Astrocyte (in vitro differentiated cells and primary cell): ENCODE data around the gene CHCHD4. TPM values are rescaled to one million over a fixed set of nuclear protein-coding genes. Genes with fewer than 3 reads are reported as not detected.

Experiments used
- DNase-seq: peaks from one replicate; pipeline ENCODE4 v3.0.0-alpha.2; 2010; ENCODE audit warnings: low read depth
- FAIRE-seq: peaks from 2 replicates; lab custom pipeline; 2011; peaks lifted over from hg19 to GRCh38; lab: Jason Lieb, UNC
- H2AFZ ChIP-seq: 2 replicates; pipeline ENCODE4 v1.6.0; 2012; ENCODE audit warnings: low read depth, low read length, inconsistent platforms
- H3K27ac ChIP-seq: 2 replicates; pipeline ENCODE4 v1.5.1; 2011; ENCODE audit warnings: low read depth, low read length, inconsistent platforms
- H3K27me3 ChIP-seq: 2 replicates; pipeline ENCODE4 v1.6.0; 2011; ENCODE audit warnings: low read length, inconsistent platforms; ENCODE audit not compliant: insufficient read depth
- H3K36me3 ChIP-seq: 2 replicates; pipeline ENCODE4 v1.5.1; 2011; ENCODE audit warnings: low read length, inconsistent platforms; ENCODE audit not compliant: insufficient read depth
- H3K4me1 ChIP-seq: 2 replicates; pipeline ENCODE4 v1.5.1; 2011; ENCODE audit warnings: low read length, inconsistent platforms; ENCODE audit not compliant: insufficient read depth
- H3K4me2 ChIP-seq: 2 replicates; pipeline ENCODE4 v1.6.0; 2012; ENCODE audit warnings: low read length, inconsistent platforms
- H3K4me3 ChIP-seq: 2 replicates; pipeline ENCODE4 v1.5.1; 2011; ENCODE audit warnings: low read depth, mild to moderate bottlenecking, low read length, inconsistent platforms; ENCODE audit not compliant: insufficient read depth
- H3K79me2 ChIP-seq: 2 replicates; pipeline ENCODE4 v1.6.0; 2012; ENCODE audit warnings: mild to moderate bottlenecking, low read length, inconsistent platforms; ENCODE audit not compliant: insufficient read depth
- H3K9ac ChIP-seq: 2 replicates; pipeline ENCODE4 v1.6.0; 2012; ENCODE audit warnings: mild to moderate bottlenecking, low read length, inconsistent platforms
- H3K9me3 ChIP-seq: 2 replicates; pipeline ENCODE4 v1.5.1; 2012; ENCODE audit warnings: low read depth, mild to moderate bottlenecking, low read length, inconsistent platforms; ENCODE audit not compliant: insufficient read depth
- H4K20me1 ChIP-seq: 2 replicates; pipeline ENCODE4 v1.6.0; 2012; ENCODE audit warnings: low read length, inconsistent platforms; ENCODE audit not compliant: insufficient read depth
- H3K27ac Mint-ChIP-seq: one replicate; pipeline ENCODE4 v1.8.0; 2021; ENCODE audit warnings: mild to moderate bottlenecking, mixed read lengths; ENCODE audit not compliant: unreplicated experiment
- H3K27me3 Mint-ChIP-seq: one replicate; pipeline ENCODE4 v1.8.0; 2021; ENCODE audit warnings: low read depth, mixed read lengths; ENCODE audit not compliant: unreplicated experiment
- H3K36me3 Mint-ChIP-seq: one replicate; pipeline ENCODE4 v1.8.0; 2021; ENCODE audit warnings: low read depth, mixed read lengths; ENCODE audit not compliant: unreplicated experiment
- H3K4me1 Mint-ChIP-seq: one replicate; pipeline ENCODE4 v1.8.0; 2021; ENCODE audit warnings: low read depth, mixed read lengths; ENCODE audit not compliant: unreplicated experiment
- H3K4me3 Mint-ChIP-seq: one replicate; pipeline ENCODE4 v1.8.0; 2021; ENCODE audit warnings: mild to moderate bottlenecking, moderate library complexity, mixed read lengths; ENCODE audit not compliant: unreplicated experiment
- H3K9me3 Mint-ChIP-seq: one replicate; pipeline ENCODE4 v1.8.0; 2021; ENCODE audit warnings: mild to moderate bottlenecking, mixed read lengths; ENCODE audit not compliant: unreplicated experiment
- EZH2 ChIP-seq: IDR thresholded peaks from 2 replicates; pipeline ENCODE4 v1.6.1; 2012; ENCODE audit warnings: mild to moderate bottlenecking, low read length, inconsistent platforms; ENCODE audit not compliant: insufficient read depth
- total RNA-seq: library from RNA; stranded (reverse); gene quantifications from 2 replicates; pipeline ENCODE4 v1.2.1, GENCODE V29; 2021
- TF ChIP-seq, protein P1 (sequence below): IDR thresholded peaks from 2 replicates; pipeline ENCODE4 v1.5.1; 2011; ENCODE audit warnings: low read depth, mild to moderate bottlenecking, inconsistent platforms, low read length, moderate library complexity; ENCODE audit not compliant: insufficient read depth

The CHCHD4 gene
- total RNA-seq, 1 donor from 2014 or later, result 10.3 TPM

DNA sequence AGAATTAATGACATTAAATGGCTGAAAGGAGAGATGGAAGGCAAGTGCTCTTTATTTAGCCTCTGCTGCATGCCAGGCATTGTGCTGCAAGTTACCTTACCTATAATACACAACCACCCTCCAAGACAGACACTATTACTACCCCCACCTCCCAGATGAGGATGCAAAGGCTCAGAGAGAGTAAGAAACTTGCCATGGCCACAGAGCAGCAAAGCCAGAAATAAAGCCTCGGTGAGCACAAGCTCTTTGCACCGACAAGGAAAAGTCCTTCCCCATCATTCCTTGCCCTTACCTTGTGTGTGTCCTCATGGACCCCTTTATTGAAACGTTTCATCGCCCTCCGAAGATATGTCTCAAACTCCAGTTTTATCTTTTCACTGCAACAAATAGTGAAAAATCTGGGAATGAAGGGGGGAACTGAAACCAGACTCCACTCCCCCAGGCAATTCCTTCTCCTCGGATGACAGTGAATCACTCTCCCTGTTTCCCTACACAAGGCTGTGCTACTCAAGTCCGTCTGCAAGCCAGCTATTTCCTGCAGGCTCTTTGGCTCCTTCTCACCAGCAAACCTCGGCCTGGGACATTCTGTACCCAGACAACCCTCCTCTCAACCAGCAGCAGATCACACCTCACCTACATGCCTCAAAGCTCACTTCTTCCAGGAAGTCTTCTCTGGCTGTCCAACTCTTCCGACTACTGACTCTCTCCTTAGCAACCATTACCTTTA, 42.4 kb upstream of the CHCHD4 start:
- no peaks in the 10 kb centered on the region for H3K27me3 Mint-ChIP-seq
- no peaks in the 10 kb centered on the region for H3K9me3 Mint-ChIP-seq
- H3K79me2 ChIP-seq, result peaks cover 3% of the 10 kb centered on the region
- peaks cover 11% of the 10 kb centered on the region for H3K4me1 ChIP-seq
- DNase-seq (no peak), FAIRE-seq (no peak)
- H3K4me3 Mint-ChIP-seq, result no peak overlapping the region
- peaks cover 20% of the 10 kb centered on the region for H3K4me1 Mint-ChIP-seq
- H4K20me1 ChIP-seq, result peaks cover 10% of the 10 kb centered on the region
- peak overlapping the region; percentile 70 for H3K27ac Mint-ChIP-seq
- H3K4me3 ChIP-seq, result no peak overlapping the region
- no peak overlapping the region for H3K4me2 ChIP-seq
- peaks cover 66% of the 10 kb centered on the region for H3K36me3 Mint-ChIP-seq
- peaks cover 70% of the 10 kb centered on the region for H3K36me3 ChIP-seq
- H2AFZ ChIP-seq, result no peak overlapping the region
- no peak for TF ChIP-seq EZH2
- TF ChIP-seq, protein P1, sequence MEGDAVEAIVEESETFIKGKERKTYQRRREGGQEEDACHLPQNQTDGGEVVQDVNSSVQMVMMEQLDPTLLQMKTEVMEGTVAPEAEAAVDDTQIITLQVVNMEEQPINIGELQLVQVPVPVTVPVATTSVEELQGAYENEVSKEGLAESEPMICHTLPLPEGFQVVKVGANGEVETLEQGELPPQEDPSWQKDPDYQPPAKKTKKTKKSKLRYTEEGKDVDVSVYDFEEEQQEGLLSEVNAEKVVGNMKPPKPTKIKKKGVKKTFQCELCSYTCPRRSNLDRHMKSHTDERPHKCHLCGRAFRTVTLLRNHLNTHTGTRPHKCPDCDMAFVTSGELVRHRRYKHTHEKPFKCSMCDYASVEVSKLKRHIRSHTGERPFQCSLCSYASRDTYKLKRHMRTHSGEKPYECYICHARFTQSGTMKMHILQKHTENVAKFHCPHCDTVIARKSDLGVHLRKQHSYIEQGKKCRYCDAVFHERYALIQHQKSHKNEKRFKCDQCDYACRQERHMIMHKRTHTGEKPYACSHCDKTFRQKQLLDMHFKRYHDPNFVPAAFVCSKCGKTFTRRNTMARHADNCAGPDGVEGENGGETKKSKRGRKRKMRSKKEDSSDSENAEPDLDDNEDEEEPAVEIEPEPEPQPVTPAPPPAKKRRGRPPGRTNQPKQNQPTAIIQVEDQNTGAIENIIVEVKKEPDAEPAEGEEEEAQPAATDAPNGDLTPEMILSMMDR, result no peak
- no peaks in the 10 kb centered on the region for H3K27me3 ChIP-seq
- H3K9me3 ChIP-seq, result no peaks in the 10 kb centered on the region
- no peak overlapping the region for H3K27ac ChIP-seq
- H3K9ac ChIP-seq, result no peak overlapping the region

DNA sequence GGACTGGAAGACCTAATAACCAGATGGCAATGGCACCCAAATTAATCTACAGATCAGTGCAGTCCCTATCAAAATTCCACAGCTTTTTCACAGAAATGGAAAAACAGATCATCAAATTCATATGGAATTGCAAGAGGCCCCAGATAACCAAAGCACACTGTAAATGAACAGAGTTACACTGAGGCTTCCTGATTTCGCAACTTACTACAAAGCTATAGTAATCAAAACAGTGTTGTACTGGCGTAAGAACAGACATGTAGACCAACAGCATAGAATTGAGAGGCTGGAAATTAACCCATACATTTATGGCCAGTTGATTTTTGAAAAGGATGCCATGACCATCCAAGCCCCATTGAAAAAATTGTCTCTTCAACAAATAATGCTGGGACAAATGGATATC, 37.5 kb upstream of the CHCHD4 start:
- peaks cover 66% of the 10 kb centered on the region for H3K36me3 ChIP-seq
- H4K20me1 ChIP-seq, result peaks cover 5% of the 10 kb centered on the region
- H3K9ac ChIP-seq, result no peak overlapping the region

More for the DNA sequence above, 37.5 kb upstream of the CHCHD4 start:
- peaks cover 10% of the 10 kb centered on the region for H3K9me3 Mint-ChIP-seq
- H3K36me3 Mint-ChIP-seq, result peaks cover 75% of the 10 kb centered on the region
- Histone ChIP-seq H3K4me1 (no peaks in the 10 kb centered on the region), H3K4me3 (no peak overlapping the region), H3K27me3 (no peaks in the 10 kb centered on the region), H2AFZ (no peak overlapping the region), H3K9me3 (peaks cover 2% of the 10 kb centered on the region), H3K4me2 (no peak overlapping the region), H3K79me2 (peaks cover 3% of the 10 kb centered on the region), H3K27ac (no peak overlapping the region)
- no peak overlapping the region for H3K27ac Mint-ChIP-seq
- H3K27me3 Mint-ChIP-seq, result no peaks in the 10 kb centered on the region
- peaks cover 4% of the 10 kb centered on the region for H3K4me1 Mint-ChIP-seq
- FAIRE-seq (no peak), DNase-seq (no peak)
- H3K4me3 Mint-ChIP-seq, result no peak overlapping the region
- TF ChIP-seq, protein P1, result no peak
- TF ChIP-seq EZH2, result no peak
